Measurements from ENCODE around the gene MED1.

- TF ChIP-seq TARDBP (IDR thresholded peaks at IDR 0.05) (no peak), ATF3 (IDR thresholded peaks at IDR 0.05) (no peak), ATF3 (CRISPR knock-in tag; conservative IDR thresholded peaks at IDR 0.05) (no peak), PRMT5 (CRISPR knock-in tag; IDR thresholded peaks at IDR 0.05) (no peak), NRF1 (conservative IDR thresholded peaks at IDR 0.05 in 1 of 2, IDR thresholded peaks at IDR 0.05 in 1 of 2) (no peak), CHD1 (IDR thresholded peaks at IDR 0.05; ENCODE audit: low read length) (no peak), ARNT (IDR thresholded peaks at IDR 0.05) (no peak), FOSL1 (tag; conservative IDR thresholded peaks at IDR 0.05) (no peak), ZNF354B (CRISPR knock-in tag; IDR thresholded peaks at IDR 0.05) (no peak), ZNF174 (CRISPR knock-in tag; IDR thresholded peaks at IDR 0.05) (no peak), UBTF (IDR thresholded peaks at IDR 0.05; ENCODE audit: borderline replicate concordance in 1 of 2, low read depth in 2 of 2, low read length in 2 of 2) (no peak)
Measured at GRCh38 chr17:39385040-39385439, 66.0 kb downstream of the MED1 start.

Data from K562 (cell line).